Stimulated activated CD8-positive, alpha-beta memory T cell treated with anti-CD3 and anti-CD28 coated beads, Interleukin-2, amount 100 ng/mL, for 1 hour (primary cell): ENCODE measurements around the gene BTBD1.
"Not testable (repeated sequence)": the region's sequence is repeated elsewhere in the genome, so short reads cannot be mapped to it uniquely, and the experiment has no call there.

Experiments used
- DNase-seq, 2 donors: peaks; one replicate each; pipeline ENCODE4 v3.0.0-alpha.2; 2020; ENCODE audit warnings: low read depth in 2 of 2

Gene BTBD1

DNA sequence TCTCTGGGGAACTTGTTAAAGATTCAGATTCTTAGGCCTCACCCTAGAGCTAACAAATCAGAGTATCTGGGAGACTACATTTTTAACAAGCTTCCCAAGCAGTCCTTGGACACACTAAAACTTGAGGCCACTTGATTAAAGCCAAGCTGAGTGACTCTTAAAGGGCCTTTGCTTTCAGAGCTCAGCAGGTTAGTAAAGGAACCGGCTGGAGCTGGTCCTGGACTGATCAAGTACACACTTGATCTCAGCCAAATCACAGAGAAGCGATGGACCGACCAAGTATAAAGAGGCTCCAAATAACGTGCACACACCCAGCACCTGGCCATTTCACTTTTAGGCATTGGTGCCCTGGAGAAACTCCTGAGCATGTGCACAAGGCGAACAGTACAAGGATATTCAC is 27.5 kb upstream of the BTBD1 start:
- no peak for DNase-seq

GRCh38 chr15:83092309-83092976 is 25.4 kb upstream of the BTBD1 start:
- DNase-seq: no peak

DNA sequence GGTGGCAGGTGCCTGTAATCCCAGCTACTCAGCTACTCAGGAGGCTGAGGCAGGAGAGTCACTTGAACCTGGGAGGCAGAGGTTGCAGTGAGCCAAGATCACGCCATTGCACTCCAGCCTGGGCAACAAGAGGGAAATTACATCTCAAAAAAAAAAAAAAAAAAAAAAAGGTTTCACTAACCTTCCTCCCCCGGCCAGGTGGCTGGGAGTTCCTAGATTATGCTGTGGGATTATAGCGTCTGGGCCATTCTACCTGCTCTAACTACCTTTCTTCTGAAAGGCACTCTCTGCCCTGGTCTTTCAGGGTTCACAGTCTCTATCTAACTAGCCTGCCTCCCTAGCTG is 24.9 kb upstream of the BTBD1 start:
- DNase-seq: not testable (repeated sequence)

GRCh38 chr15:83090465-83090864 is 23.4 kb upstream of the BTBD1 start:
- DNase-seq: no peak

DNA sequence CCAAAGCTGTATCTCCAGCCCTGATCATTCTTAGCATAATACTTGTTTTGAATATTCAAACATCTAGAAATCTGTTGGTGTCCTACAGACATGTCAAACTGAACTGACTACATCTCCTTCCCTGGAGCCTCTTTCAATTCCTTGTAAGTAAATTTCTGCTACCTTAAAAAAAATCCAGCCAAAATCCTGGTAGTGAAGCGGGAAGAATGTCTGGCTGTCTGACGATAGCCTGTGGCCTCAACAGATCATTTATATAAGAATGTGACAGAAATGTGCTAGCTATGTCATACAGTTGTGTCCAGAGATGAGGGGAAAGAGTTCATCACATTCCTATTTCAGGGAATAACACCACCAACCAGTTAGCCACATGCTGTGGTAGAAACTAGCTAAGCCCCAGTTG is 21.8 kb upstream of the BTBD1 start:
- DNase-seq: no peak

GRCh38 chr15:83087576-83087975 is 20.5 kb upstream of the BTBD1 start:
- DNase-seq: no peak

GRCh38 chr15:83085864-83086552 is 19.0 kb upstream of the BTBD1 start:
- DNase-seq: not testable (repeated sequence)

DNA sequence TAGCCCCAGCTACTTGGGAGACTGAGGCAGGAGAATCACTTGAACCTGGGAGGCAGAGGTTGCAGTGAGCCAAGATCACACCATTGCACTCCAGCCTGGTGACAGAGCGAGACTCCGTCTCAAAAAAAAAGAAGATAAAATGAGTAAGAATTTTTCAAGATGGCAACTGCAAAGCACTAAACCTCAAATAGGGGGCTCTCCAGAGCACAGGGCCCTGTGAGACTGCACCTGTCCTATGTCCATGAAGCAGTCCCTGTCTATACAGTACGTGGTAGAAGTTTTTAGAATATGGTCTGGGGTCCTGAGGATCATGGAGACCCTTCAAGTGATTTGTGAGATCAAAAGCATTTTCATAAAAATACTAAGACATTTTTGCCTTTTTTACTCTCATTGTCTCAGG is 18.4 kb upstream of the BTBD1 start:
- not testable (repeated sequence) for DNase-seq

GRCh38 chr15:83082730-83083386 is 15.8 kb upstream of the BTBD1 start:
- DNase-seq: no peak

DNA sequence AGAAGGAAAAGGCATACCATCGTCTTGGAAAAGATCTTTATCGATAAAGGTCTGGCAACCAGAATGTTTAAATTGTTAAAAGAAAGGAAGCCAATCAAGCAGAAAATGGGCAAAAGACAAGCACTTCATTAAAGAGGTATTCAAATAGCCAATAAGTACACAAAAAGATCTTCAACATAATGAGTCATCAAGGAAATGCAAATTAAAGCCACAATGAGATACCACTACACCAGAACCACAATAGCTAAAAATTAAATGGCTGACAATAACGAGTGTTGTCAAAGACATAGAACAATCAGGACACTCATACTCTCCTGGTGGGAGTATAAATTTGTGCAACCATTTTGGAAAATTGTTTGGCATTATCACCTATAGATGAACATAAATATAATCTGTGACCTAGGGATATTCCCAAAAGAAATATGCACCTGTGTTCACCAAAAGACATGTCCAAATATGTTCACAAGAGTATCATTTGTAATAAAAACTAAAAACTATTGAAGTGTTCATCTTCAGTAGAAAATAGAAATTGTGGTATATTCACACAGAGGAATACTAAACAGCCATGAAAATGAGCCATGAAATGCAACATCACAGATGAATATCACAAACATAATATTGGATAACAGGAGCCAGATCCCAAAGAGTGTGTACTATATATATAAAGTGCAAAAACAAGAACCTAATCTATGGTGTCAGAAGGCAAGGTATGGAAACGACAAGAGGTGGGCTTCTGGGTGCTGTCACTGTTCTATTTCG is 14.4 kb upstream of the BTBD1 start:
- no peak for DNase-seq

DNA sequence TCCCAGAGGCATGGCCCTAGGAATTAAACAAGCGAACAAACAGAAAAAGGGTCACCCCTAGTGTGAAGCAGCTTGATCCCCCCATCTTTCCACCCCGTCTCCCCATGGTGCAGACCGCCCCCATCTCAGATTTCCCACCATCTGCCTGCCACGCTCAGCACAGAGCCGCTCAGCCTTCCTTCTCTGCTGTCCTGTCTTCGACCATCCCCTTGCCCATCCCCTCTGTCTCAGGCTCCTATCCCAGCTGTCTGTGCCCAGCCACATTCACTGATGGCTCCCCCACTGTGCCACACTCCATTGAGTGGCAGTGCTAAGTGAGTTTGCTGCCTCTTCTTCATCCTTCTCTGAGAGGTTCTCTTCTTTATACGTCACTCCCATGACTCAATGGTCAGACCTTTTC is 11.7 kb upstream of the BTBD1 start:
- DNase-seq: no peak

DNA sequence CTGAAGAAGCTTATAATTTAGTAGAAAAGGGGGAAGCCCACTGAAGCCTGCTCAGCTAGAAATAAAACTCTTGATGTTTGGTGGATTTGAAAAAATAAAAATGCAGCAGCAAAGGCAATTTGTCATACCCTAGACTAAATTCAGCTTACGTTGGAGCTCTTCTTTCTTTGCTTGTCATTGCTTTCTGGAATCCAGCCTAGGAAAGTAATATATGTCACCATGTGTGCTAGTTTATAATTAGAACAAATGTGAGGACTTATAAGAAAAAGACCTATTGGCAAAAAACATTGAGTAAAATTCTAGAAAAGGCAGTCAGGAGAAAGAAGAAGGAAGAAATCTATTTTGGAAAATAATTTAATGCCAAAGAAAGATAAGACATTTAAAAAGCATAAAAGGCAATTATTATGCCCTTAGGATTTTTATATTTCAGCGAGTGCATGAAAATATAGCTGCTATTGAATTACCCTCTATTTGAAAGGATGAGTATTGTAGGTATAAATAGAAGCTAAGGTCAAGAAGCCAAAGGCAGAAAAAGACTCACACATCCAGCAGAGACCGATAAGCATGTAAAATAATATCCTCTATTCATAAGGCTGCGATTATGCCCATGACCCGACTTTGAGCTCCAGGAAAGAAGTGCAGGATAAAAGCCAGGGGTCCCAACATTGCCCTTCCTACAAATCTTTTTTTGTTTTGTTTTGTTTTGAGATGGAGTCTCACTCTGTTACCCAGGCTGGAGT is 10.6 kb upstream of the BTBD1 start:
- no peak for DNase-seq

GRCh38 chr15:83069211-83069642 is 2.2 kb upstream of the BTBD1 start:
- DNase-seq: not testable (repeated sequence)

- DNase-seq: no peak
Observed at GRCh38 chr15:83068054-83068453, 1.0 kb upstream of the BTBD1 start.

- DNase-seq: no peak
Observed at GRCh38 chr15:83067638-83067962, 548 bp upstream of the BTBD1 start.

GRCh38 chr15:83066034-83066733 is 868 bp downstream of the BTBD1 start:
- no peak for DNase-seq

- no peak for DNase-seq
Observed at GRCh38 chr15:83065431-83065830, 1.6 kb downstream of the BTBD1 start.

DNA sequence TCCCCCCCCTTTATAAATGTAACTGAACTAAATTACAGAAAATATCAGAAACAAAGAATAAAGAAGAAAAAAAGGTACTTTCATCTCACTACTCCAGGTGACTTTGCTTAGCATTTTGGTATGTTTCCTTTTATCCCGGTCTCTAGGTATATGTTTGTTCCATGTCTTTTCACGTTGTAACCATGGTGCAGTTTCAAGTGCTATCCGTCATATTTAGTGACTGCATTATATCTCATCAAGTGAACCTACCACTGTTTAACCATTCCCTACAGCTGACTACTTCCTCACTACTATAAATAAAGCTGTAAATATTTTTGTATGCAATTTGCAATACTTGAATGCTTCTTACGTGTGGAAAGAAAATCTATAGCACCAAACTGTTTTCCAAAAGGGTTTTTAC is 2.2 kb downstream of the BTBD1 start:
- no peak for DNase-seq

- no peak for DNase-seq
Observed at GRCh38 chr15:83063551-83063950, 3.5 kb downstream of the BTBD1 start.

DNA sequence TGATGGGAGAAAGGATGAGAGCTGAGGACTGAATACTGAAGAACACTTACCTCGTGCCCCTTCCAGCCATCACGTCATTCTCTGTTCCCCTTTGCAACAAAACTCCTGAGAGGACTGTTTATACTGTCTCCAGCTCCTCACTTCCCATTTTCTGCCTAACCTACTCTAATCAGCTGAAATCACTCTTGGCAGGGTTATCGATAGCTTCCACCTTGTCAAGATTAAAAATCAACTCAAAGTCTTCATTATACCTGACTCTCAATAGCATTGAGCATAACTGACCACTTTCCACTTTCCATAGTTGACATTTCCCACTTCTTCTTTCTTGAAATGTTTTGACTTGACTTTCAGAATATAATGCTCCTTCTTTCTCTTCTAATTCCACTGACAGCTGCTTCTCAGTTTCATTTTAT is 4.3 kb downstream of the BTBD1 start:
- no peak for DNase-seq

DNA sequence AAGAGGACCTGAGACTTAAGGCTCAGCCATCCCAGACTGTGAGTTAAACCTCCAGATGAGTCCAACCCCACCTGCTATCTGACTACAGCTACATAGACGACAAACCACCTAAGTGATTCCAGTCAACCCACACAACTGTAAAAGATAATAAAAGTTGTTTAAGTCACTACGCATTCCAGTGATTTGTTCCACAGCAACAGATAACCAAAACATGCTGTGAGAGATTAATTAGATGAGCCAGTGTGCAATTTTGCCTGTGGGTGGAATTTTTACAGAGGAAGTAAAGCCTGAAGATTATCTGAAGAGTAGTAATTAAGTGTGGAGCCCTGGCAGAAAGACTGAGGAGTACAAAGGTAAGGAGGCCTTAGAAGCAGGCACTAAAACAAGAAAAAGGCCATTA is 5.4 kb downstream of the BTBD1 start:
- no peak for DNase-seq
